Measurements from ENCODE around the gene CCL26.
"Not testable (repeated sequence)": the region's sequence is repeated elsewhere in the genome, so short reads cannot be mapped to it uniquely, and the experiment has no call there.

The CCL26 gene

DNA sequence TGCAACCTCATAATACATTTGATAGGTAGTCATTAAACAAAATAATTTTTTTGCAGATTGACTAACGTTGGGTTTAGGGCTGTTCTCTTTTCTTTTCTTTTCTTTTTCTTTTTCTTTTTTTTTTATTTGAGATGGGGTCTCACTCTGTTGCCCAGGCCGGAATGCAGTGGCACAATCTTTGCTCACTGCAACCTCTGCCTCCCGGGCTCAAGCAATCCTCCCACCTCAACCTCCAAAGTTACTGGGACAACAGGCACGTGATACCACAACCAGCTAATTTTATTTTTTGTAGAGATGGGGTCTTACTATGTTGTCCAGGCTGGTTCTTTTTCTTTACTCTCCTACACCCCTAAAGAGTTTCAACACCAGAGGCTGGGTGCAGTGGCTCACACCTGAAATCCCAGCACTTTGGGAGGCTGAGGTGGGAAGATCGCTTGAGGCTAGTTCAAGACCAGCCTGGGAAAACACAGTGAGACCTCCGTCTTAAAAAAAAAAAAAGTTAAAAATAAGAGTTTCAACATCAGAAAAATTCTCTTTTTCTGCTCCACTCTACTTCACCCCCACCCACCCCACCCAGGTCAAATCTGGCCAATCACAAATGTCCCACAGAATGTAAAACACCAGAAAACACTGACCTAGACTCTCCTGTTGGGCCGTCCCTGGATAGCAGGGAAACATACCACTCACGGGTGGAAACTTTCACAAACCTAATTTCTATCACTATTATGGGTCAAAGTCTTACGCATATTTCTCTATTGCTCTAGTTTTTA, 36.2 kb downstream of the CCL26 start:
- TF ChIP-seq, protein P1, sequence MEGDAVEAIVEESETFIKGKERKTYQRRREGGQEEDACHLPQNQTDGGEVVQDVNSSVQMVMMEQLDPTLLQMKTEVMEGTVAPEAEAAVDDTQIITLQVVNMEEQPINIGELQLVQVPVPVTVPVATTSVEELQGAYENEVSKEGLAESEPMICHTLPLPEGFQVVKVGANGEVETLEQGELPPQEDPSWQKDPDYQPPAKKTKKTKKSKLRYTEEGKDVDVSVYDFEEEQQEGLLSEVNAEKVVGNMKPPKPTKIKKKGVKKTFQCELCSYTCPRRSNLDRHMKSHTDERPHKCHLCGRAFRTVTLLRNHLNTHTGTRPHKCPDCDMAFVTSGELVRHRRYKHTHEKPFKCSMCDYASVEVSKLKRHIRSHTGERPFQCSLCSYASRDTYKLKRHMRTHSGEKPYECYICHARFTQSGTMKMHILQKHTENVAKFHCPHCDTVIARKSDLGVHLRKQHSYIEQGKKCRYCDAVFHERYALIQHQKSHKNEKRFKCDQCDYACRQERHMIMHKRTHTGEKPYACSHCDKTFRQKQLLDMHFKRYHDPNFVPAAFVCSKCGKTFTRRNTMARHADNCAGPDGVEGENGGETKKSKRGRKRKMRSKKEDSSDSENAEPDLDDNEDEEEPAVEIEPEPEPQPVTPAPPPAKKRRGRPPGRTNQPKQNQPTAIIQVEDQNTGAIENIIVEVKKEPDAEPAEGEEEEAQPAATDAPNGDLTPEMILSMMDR (IDR thresholded peaks at IDR 0.05): no peak
- H3K4me3 ChIP-seq: no peak overlapping the region

DNA sequence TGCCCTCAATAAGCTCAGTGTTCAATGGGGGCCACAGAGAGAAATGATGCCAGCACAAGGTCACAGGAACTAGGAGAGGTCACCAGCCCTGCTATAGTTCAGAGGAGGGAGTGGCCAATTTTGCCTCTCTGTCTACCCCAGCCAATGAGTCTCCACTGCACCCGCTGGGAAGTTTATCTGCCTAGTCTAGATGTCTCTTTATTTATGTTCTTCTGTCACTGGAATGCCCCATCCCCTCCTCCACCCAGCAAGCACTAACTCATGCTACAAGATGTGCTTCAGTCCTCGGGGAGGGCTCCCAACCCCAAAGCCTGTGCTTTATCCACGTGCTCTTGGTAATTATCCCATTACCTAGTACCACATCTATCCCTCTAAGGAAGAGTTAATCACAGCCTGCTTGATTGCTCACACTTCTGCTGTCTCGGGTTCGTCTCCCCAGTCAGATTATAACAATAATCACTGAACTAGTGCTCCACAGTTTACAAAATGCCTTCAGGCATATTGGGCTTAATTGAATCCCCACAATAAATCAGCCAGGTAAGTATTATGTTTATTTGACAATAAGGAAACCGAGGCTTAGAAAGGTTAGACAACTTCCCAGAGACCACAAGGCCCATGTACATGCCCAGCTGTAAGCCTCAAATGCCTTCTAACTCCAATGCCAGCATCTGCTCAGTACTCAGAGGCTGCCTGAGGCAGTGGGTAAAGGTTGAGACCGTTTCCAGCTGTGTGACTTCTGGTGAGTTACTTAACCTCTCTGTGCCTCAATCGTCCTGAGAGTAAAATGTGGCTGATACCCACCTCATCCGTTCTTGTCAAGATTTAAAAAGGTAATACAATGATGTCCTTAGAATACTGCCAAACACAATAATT, 37.2 kb downstream of the CCL26 start:
- H3K4me3 ChIP-seq: no peak overlapping the region
- DNase-seq (ENCODE audit: low spot score): no peak
- H3K27ac ChIP-seq: peak overlapping the region; percentile 60 to 69
- TF ChIP-seq, protein P1 (IDR thresholded peaks at IDR 0.05): no peak

More for the DNA sequence above, 36.2 kb downstream of the CCL26 start:
- DNase-seq (ENCODE audit: low spot score): no peak
- no peak overlapping the region for H3K27ac ChIP-seq

DNA sequence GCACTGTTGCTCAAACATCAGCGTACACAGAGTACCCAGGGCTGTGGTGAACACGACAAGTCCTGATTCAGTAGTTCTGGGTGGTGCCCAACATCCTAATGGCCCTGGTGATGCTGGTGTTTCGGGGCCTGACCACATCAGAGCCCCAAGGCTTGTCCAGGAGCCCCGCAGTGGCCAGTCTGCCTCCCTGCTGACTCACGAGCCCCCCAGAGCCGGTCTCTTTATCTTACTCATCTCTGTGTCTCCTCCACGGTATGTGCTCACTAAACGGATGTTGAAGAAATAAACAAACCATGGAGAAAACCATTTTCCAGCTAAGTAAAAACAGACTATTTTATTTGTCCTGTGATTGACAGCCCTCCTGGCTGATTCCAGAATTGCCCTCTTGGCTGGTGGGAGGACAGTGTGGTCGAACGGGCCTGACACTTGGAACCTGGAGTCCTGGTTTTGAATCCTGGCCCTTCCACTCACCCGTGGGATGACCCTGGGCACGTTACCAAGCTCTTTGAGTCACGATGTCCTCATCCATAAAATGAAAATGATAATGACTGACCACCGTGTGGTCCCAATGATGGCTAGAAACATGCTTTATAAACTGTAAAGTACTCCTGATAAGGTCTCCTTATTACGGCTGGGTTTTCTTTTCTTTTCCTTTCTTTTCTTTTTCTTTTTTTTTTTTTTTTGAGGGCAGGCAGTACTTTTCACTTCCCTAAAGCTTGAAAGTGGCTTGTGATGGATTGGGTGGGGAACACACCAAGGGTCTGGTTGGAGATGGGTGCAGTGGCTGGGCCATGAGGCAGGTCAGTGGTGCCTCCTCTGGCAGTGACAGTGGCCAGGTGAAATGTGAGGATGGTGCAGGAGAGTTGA, 39.0 kb downstream of the CCL26 start:
- H3K27ac ChIP-seq: peak overlapping the region; percentile 69 to 81
- TF ChIP-seq, protein P1 (IDR thresholded peaks at IDR 0.05): no peak

DNA sequence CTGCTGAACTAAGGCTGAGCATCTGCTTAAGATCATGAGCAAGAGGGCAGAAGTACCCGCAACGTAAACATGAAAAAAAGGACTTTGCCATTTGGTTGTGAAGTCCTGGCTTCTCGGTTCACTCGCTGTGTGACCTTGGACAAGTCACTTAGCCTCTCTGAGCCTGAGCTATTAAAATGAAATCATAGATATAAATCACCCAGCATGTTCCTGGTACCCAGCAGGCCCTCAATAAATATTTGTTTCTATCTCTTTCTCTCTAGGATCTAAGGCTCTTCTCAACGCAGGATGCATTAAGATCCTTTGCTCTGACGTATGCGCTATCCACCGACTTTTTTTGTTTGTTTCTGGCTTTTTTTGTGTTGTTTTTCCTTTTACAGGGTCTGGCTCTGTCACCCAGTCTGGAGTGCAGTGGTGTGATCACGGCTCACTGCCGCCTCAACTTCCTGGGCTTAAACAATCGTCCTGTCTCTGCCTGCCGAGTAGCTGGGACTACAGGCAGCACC, 39.9 kb downstream of the CCL26 start:
- TF ChIP-seq, protein P1 (IDR thresholded peaks at IDR 0.05): no peak
- DNase-seq (ENCODE audit: low spot score): no peak
- Histone ChIP-seq H3K27ac (peak overlapping the region; percentile 69 to 81), H3K4me3 (no peak overlapping the region)

More for the DNA sequence above, 39.0 kb downstream of the CCL26 start:
- DNase-seq (ENCODE audit: low spot score): no peak
- H3K4me3 ChIP-seq: peak overlapping the region; percentile 9

DNA sequence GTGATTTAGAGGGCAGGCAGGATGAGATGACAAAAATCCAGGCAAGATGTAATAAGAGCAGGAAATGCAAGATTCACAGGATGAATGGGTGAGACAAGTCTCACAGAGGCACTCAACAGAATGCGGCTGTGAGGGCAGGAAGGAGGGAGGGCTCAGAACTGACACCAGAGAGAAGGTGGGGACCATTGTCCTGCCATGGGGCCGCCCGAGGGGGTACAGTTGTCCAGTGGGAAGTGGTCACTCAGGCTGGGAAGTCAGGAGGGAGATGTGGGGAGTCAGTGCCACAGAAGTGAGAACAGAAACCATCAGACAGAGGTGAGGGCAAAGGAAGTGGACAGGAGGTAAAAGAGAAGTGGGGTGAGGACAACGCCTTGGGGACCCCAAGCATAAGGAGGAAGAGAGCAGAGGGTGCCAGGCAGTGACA, 42.1 kb downstream of the CCL26 start:
- TF ChIP-seq, protein P1 (IDR thresholded peaks at IDR 0.05): no peak
- DNase-seq (ENCODE audit: low spot score): no peak
- Histone ChIP-seq H3K4me3 (no peak overlapping the region), H3K27ac (peak overlapping the region in 1 of 2 donors; percentile 45)

DNA sequence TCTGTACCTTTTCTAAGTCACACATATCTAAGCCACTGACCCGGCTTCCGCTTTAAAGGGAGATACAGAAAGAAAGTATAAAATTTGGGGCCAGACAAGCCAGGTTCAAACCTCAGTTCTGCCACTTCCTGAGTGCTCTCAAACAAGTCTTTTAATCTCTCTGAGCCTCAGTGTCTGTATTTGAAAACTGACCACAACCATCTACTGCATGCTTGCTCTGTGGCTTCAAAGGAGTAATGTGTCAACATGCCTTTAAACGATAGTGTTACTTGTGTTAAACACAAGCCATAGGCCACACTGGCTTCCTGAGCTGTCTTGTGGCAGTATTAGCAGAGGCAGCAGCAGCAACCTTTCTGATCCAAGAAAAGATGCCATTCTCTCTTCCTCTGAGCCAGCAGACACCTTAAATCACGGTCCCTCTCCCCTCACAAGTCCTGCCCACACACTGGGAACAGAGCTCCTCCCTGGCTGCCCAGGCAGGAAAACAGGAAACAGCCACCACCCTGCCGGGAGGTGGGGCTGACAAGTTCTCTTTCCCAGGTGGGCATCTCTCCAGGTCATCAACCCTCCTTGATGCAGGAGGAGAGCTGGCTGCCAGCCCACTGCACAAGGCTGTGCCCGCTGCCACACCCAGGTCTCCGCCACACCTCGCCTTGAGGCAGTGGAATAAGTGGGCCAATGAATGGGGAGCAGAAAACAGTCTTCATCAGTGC, 44.0 kb downstream of the CCL26 start:
- TF ChIP-seq, protein P1 (IDR thresholded peaks at IDR 0.05): no peak
- Histone ChIP-seq H3K27ac (peak overlapping the region; percentile 35 to 78), H3K4me3 (peak overlapping the region; percentile 10)
- no peak for DNase-seq (ENCODE audit: low spot score)

DNA sequence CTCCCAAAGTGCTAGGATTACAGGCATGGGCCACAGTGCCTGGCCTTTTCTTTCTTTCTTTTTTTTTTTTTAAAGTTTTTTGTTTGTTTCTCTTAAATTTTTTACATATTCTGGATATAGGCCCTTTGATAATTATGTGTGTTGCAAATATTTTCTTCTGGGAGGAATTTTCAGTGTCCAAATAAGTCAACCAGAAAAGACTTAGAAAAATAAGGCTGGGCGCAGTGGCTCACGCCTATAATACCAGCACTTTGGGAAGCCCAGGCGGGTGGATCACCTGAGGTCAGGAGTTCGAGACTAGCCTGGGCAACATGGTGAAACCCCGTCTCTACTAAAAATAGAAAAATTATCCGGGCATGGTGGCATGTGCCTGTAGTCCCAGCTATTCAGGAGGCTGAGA, 44.7 kb downstream of the CCL26 start:
- not testable (repeated sequence) for DNase-seq (ENCODE audit: low spot score); H3K4me3 ChIP-seq
- H3K27ac ChIP-seq: peak overlapping the region; percentile 46 to 78
